HepG2 (cell line): ENCODE data around the gene BCL2L2. TPM values are rescaled to one million over a fixed set of nuclear protein-coding genes. Genes with fewer than 3 reads are reported as not detected.

ENCODE experiments used
- ETS1 ChIP-seq: sonication (generic); formaldehyde crosslinking; IDR thresholded peaks from 2 replicates; pipeline ENCODE4 v1.4.0; 2020; ENCODE audit warnings: missing genetic modification reagents
- GRHL1 ChIP-seq: sonication (generic); formaldehyde crosslinking; conservative IDR thresholded peaks from 2 replicates; pipeline ENCODE4 v1.8.0; 2022; ENCODE audit warnings: missing genetic modification reagents
- THAP9 ChIP-seq: sonication (generic); formaldehyde crosslinking; IDR thresholded peaks from 2 replicates; pipeline ENCODE4; 2020; ENCODE audit warnings: missing genetic modification reagents, mild to moderate bottlenecking, borderline replicate concordance
- TIGD3 ChIP-seq: sonication (generic); formaldehyde crosslinking; IDR thresholded peaks from 2 replicates; pipeline ENCODE4 v1.5.1; 2020; ENCODE audit warnings: mild to moderate bottlenecking, missing genetic modification reagents, borderline replicate concordance
- YY1 ChIP-seq: IDR thresholded peaks from 2 replicates; pipeline ENCODE4 v1.6.1; 2011; ENCODE audit warnings: low read length, low read depth, moderate library complexity, mild to moderate bottlenecking; ENCODE audit not compliant: insufficient read depth, insufficient replicate concordance
- ZBTB34 ChIP-seq: sonication (generic); formaldehyde crosslinking; IDR thresholded peaks from 2 replicates; pipeline ENCODE4 v1.8.0; 2022; ENCODE audit warnings: mild to moderate bottlenecking, missing genetic modification reagents
- ZBTB39 ChIP-seq: sonication (generic); formaldehyde crosslinking; IDR thresholded peaks from 2 replicates; pipeline ENCODE4 v1.5.0; 2020; ENCODE audit warnings: missing genetic modification reagents
- ZBTB4 ChIP-seq: sonication (generic); formaldehyde crosslinking; IDR thresholded peaks from 2 replicates; pipeline ENCODE4 v1.4.0; 2020; ENCODE audit warnings: missing genetic modification reagents, mild to moderate bottlenecking, borderline replicate concordance
- ZNF616 ChIP-seq: sonication (generic); formaldehyde crosslinking; IDR thresholded peaks from 2 replicates; pipeline ENCODE4 v1.5.0; 2020; ENCODE audit warnings: low read depth, mild to moderate bottlenecking, missing genetic modification reagents
- ZNF768 ChIP-seq: sonication (generic); formaldehyde crosslinking; IDR thresholded peaks from 2 replicates; pipeline ENCODE4 v1.4.0; 2020; ENCODE audit warnings: missing genetic modification reagents
- ZNF816 ChIP-seq: sonication (generic); formaldehyde crosslinking; IDR thresholded peaks from 2 replicates; pipeline ENCODE4 v1.8.0; 2022; ENCODE audit warnings: missing genetic modification reagents, mild to moderate bottlenecking, borderline replicate concordance
- polyA plus RNA-seq, 8 experiments: library from polyadenylated mRNA; depleted of rRNA in 3 of 8; stranded (reverse) in 7 of 8; unstranded in 1 of 8; fragments of >200 nt; fragmentation: Illumina TruSeq in 4 of 8; extraction: Trizol in 4 of 8; gene quantifications; 2 replicates each; pipeline versions ENCODE4 v1.2.1 to v1.2.3, GENCODE V29; 2011 to 2016; ENCODE audit warnings: low read depth in 4 of 8, missing spikeins in 1 of 8, mixed read lengths in 1 of 8; ENCODE audit not compliant: insufficient read depth in 1 of 8
- total RNA-seq, 5 experiments: library from RNA; depleted of rRNA; stranded (reverse); fragments of >200 nt; fragmentation: Illumina TruSeq; extraction: Trizol; gene quantifications; 2 replicates each; pipeline ENCODE4 v1.2.3, GENCODE V29; 2016; ENCODE audit warnings: low read depth in 1 of 5

Gene BCL2L2
- total and polyA plus RNA-seq, 2 of the 13 experiments (the other 11 are each of a cell fraction or from before 2014, with no cell fraction given), result 28.1 to 49.8 TPM

GRCh38 chr14:23307687-23308644 lies 1.3 kb downstream of the BCL2L2 start (continued):
- TF ChIP-seq ZBTB4 (0 out of 2 replicates have a peak, but pooled peaks have one; percentile 57), ZNF816 (CRISPR knock-in tag) (no peak), THAP9 (0 out of 2 replicates have a peak, but pooled peaks have one; percentile 34), ZBTB39 (CRISPR knock-in tag) (no peak), ZBTB34 (no peak), YY1 (no peak), ZNF616 (CRISPR knock-in tag) (no peak), TIGD3 (CRISPR knock-in tag) (no peak), ZNF768 (CRISPR knock-in tag) (peak; percentile 77; the same call in 1 of the 2 replicates), ETS1 (CRISPR knock-in tag) (no peak), GRHL1 (CRISPR knock-in tag) (no peak)
